Stimulated activated CD4-positive, alpha-beta T cell treated with anti-CD3 and anti-CD28 coated beads, Interleukin-12 subunit alpha, Interleukin-12 subunit beta, amount 100 ng/mL, for 24 hours (primary cell): ENCODE results near the gene SH2D6.
"Not testable (repeated sequence)": the region's sequence is repeated elsewhere in the genome, so short reads cannot be mapped to it uniquely, and the experiment has no call there.

Experiments used
- DNase-seq, 2 experiments: peaks; one replicate each; pipeline ENCODE4 v3.0.0-alpha.2; 2020; ENCODE audit warnings: low read depth in 2 of 2

SH2D6 gene

GRCh38 chr2:85468096-85468703 lies 49.7 kb downstream of the SH2D6 start:
- no peak for DNase-seq

GRCh38 chr2:85468704-85469349 lies 50.3 kb downstream of the SH2D6 start:
- DNase-seq: no peak

- no peak for DNase-seq
These were observed 52.6 kb downstream of the SH2D6 start for GRCh38 chr2:85470850-85471800.

GRCh38 chr2:85472261-85472660 lies 53.7 kb downstream of the SH2D6 start:
- no peak for DNase-seq

DNA sequence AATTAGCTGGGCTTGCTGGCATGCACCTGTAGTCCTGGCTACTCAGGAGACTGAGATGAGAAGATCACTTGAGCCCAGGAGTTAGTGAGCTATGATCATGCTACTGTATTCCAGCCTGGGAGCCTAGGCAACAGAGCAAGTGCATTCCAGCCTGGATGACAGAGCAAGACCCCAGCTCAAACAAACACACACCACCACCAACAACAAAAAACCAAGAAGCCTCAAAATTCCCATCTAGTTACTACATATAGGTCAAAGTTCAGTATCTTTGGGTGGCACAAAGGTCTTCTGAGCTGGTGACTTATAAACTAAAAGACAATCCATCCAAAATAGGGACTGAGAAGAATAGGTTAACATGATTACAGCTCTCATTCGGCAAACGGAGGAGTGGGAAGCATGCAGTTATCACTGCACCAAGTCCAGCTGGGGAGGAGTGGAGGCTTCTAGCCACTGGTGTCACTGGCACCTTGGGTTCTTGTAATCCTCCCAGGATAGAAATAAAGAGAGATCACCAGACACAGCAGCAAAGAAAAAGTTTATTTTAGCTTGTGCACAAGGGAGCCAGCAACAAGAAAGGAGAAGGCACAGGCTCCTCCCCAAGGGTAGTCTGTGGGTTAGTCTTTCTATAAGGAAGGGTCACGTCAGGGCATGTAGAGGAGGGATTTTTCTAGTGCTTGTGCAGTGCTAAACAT lies 57.4 kb downstream of the SH2D6 start:
- no peak for DNase-seq

GRCh38 chr2:85476624-85477023 lies 58.1 kb downstream of the SH2D6 start:
- no peak for DNase-seq

DNA sequence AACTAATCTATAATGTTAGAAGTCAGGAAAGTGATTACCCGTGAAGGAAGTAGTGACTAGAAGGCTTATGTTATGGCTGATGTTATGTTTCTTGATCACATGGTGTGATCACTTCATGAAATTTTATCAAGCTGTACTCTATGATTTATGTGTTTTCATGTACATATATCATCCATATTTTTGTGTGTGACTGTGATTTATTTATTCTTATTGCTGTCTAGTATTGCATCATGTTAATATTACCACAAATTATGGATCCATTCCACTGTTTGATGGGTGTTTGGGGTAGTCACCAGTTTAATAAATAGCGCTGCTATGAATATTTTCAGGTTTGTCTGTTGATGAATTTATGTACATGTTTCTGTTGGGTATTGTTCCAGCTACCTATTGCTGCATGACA lies 59.4 kb downstream of the SH2D6 start:
- DNase-seq: no peak

GRCh38 chr2:85481818-85482777 lies 63.6 kb downstream of the SH2D6 start:
- DNase-seq: no peak

GRCh38 chr2:85484615-85485014 lies 66.1 kb downstream of the SH2D6 start:
- not testable (repeated sequence) for DNase-seq

DNA sequence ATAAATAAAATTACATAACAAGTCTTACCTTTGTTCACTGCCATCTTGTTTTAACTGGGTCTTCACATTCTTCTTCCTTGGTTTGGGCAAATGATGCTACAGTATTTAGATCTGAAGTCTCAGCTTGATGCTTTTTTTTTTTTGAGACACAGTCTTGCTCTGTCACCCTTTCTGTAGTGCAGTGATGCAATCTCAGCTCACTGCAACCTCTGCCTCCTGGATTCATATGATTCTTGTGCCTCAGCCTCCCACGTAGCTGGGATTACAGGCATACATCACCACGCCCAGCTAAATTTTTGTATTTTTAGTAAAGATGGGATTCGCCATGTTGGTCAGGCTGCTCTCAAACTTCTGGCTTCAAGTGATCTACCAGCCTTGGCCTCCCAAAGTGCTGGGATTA lies 67.3 kb downstream of the SH2D6 start:
- no peak for DNase-seq
